ENCODE results near the gene CD93.

The CD93 gene

DNA sequence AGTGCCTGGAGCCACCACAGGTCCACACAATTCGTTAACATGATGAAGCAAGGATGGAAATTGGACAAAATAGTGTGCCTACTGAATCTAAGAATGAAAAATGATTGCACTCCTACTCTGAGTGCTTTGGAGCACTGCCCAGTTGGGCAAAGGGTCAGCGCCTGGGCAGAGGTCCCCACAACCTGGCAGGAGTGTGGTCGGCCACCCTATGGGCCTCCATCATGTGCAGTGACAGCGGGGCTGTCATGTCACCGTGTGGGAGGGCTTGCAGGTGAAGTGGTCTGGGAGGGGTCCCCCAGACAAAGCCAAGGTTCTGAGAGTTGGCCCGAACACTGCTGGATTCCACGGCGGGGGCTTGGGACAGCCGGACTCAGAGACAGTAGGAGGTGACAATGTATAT, 36.2 kb upstream of the CD93 start:
- intact Hi-C loops (cut with DNase I; ENCODE audit: low total_unique reads): no loop called here
- Histone ChIP-seq H3K27ac (no peak overlapping the region), H3K9me3 (no peaks in the 10 kb centered on the region), H3K27me3 (no peaks in the 10 kb centered on the region), H3K4me3 (no peak overlapping the region), H3K4me1 (no peaks in the 10 kb centered on the region), H3K36me3 (no peaks in the 10 kb centered on the region)
- TF ChIP-seq, protein P1, sequence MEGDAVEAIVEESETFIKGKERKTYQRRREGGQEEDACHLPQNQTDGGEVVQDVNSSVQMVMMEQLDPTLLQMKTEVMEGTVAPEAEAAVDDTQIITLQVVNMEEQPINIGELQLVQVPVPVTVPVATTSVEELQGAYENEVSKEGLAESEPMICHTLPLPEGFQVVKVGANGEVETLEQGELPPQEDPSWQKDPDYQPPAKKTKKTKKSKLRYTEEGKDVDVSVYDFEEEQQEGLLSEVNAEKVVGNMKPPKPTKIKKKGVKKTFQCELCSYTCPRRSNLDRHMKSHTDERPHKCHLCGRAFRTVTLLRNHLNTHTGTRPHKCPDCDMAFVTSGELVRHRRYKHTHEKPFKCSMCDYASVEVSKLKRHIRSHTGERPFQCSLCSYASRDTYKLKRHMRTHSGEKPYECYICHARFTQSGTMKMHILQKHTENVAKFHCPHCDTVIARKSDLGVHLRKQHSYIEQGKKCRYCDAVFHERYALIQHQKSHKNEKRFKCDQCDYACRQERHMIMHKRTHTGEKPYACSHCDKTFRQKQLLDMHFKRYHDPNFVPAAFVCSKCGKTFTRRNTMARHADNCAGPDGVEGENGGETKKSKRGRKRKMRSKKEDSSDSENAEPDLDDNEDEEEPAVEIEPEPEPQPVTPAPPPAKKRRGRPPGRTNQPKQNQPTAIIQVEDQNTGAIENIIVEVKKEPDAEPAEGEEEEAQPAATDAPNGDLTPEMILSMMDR (IDR thresholded peaks at IDR 0.05): no peak
- DNase-seq: peak in 1 of 2 donors; percentile 52

DNA sequence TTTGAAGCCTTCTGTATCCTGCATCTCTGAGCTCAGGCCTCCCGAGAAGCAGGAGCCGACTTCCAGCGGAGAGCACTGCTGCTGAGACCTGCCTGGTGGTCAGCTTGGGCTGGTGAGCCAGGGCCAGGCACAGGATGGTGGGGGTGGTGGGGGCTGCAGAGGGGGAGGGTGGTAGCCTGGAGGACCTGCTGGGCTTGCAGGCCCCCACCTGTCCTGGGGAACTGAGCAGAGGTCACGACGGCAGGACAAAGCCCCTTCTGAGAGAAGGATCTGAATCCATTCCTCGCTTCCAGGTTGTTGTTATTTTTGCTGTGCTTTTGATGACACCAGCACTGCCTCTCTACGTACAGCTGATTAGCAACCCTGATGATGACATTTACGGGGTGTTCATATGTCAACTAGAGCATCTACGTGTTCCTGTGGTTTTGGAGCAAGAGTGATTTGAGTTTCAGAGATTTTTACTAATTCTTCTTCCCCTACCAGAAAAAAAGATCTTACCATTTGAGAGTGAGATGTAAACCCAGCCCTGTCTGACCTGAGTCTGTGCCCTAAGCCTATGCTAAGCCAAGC, 35.7 kb upstream of the CD93 start:
- H3K9me3 ChIP-seq: no peaks in the 10 kb centered on the region
- no peak overlapping the region for H3K27ac ChIP-seq
- intact Hi-C loops (cut with DNase I; ENCODE audit: low total_unique reads): no loop called here
- H3K4me1 ChIP-seq: peaks cover 0 to under 1% (median 0%) of the 10 kb centered on the region in 4 donors
- no peak overlapping the region for H3K4me3 ChIP-seq
- TF ChIP-seq, protein P1 (IDR thresholded peaks at IDR 0.05): no peak
- H3K36me3 ChIP-seq: no peaks in the 10 kb centered on the region
- H3K27me3 ChIP-seq: no peaks in the 10 kb centered on the region
- no peak for DNase-seq

DNA sequence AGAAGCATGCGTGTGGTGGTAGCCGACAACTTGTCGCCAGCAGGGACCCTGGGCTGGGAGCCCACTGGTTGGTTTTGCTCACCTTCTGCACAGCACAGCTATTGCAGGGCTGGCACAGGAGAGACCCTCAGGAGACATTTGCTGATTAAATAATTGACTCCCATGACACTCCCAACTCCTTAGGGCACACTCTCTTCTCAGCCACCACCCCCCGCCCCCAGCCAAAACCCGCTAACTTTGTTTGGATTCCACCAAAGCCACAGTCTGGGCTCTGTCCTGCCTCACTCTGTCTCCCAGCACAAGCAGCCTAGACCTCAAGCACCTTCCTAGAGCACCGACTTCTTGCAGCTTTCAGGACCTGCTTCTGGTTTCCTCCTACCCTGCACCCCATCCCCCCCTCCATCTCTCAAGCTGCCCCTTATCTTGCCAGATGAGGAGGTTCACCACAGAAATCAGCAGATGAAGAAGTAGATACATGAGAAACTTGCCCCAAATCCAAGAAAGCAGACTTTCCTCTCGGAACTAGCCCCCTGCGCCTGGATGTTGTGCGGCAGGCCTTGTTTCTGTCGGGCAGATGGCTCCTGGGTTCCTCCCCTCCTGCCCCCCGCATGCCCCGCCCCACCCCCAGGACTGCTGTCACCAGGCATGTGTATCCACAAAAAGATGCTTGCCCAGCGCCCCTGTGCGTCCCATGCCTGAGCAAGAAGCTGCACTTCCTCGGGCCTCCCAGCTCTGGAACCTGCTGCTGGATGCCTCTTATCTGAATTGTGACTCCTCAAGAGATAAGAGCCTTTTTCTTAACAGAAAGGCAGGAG, 35.0 kb upstream of the CD93 start:
- peak in 1 of 2 donors; percentile 63 for DNase-seq
- Histone ChIP-seq H3K4me3 (no peak overlapping the region), H3K4me1 (peaks cover 0 to 6% (median 0%) of the 10 kb centered on the region in 4 donors), H3K27me3 (no peaks in the 10 kb centered on the region), H3K9me3 (no peaks in the 10 kb centered on the region), H3K36me3 (no peaks in the 10 kb centered on the region), H3K27ac (no peak overlapping the region)
- TF ChIP-seq, protein P1 (IDR thresholded peaks at IDR 0.05): no peak
- intact Hi-C loops (cut with DNase I; ENCODE audit: low total_unique reads): no loop called here

DNA sequence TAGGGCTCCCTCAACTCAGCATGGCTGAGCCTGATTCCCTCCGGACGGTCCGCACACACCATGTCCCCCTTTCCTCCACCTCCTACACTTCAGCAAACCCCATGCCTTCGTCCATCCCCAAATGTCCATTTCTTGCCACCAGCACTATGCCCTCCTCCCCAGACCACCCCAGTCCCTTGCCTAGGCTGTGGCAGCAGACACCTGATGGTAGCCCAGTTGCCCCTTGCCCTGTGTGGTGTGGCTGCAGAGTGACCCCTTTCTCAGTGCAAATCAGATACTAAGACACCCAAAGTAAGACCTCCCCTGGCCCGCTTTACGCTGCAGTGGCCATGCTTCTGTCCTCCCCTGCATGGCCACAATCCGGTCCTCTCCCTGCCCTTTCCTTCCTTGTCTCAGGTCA, 34.1 kb upstream of the CD93 start:
- no peak overlapping the region for H3K4me3 ChIP-seq
- H3K27ac ChIP-seq: no peak overlapping the region
- H3K27me3 ChIP-seq: no peaks in the 10 kb centered on the region
- H3K4me1 ChIP-seq: peaks cover 0 to 6% (median 0%) of the 10 kb centered on the region in 4 donors
- no peaks in the 10 kb centered on the region for H3K9me3 ChIP-seq
- TF ChIP-seq, protein P1 (IDR thresholded peaks at IDR 0.05): no peak
- no peaks in the 10 kb centered on the region for H3K36me3 ChIP-seq
- intact Hi-C loops (cut with DNase I; ENCODE audit: low total_unique reads): no loop called here
- no peak for DNase-seq

DNA sequence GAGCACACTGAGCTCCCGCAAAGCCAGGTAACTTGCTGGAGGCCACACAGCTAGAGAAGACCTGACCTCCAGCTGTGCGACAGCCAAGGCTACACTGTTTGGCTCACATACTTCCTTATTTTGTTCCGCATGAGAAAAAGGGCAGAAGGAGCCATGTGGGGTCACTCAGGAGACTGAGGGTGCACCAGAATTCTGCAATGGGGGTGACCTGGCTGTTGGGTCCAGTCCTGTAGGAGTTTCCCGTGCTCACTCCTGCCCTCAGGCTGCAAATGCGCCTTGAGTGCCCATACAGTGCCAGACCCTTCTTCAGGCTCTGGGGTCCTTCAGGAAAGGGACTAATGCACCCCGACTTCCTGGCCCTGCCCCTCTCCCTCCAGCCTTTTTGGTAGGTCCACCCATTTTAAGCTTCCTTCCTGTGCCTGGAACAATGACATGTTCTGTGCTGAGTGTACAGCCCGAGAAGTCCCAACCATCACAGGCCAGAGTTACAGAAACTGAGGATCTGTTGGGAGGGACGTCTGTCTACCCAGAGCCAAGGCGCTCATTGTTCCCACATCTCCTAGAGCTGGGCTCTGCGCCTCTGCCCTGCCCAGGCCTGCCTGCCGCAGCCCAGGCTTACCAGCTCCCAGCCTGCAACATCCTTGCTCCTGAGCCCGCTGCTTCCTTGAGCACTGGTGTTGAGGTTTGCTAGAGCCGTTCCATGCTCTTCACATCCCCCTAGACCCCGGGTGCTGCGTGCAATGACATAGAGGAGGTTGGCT, 33.5 kb upstream of the CD93 start:
- H3K36me3 ChIP-seq: no peaks in the 10 kb centered on the region
- H3K4me1 ChIP-seq: peaks cover 0 to 6% (median 0%) of the 10 kb centered on the region in 4 donors
- no peak overlapping the region for H3K27ac ChIP-seq
- H3K4me3 ChIP-seq: no peak overlapping the region
- no peaks in the 10 kb centered on the region for H3K27me3 ChIP-seq
- no peaks in the 10 kb centered on the region for H3K9me3 ChIP-seq
- TF ChIP-seq, protein P1 (IDR thresholded peaks at IDR 0.05): no peak
- intact Hi-C loops (cut with DNase I; ENCODE audit: low total_unique reads): no loop called here
- DNase-seq: no peak
